ENCODE data around the gene WFIKKN1. TPM values are rescaled to one million over a fixed set of nuclear protein-coding genes. Genes with fewer than 3 reads are reported as not detected.

The WFIKKN1 gene
- polyA plus RNA-seq, 1 experiment, result not detected

GRCh38 chr16:674968-675883, 44.4 kb downstream of the WFIKKN1 start, which contains the start of gene RHBDL1:
Gene RHBDL1 (plus strand): TSS chr16:675671. CDS start chr16:675791, 120 bp downstream.
- Histone ChIP-seq H3K27ac (ENCODE audit: low read depth, low read length) (peak within 1 kb of the TSS; percentile 11), H3K9me3 (ENCODE audit: control insufficient read depth, insufficient read depth, low read length) (no peaks in the 10 kb centered on the region; the same call in 1 of the 2 replicates), H3K4me3 (ENCODE audit: low read depth, low read length) (peak within 1 kb of the TSS; percentile 57), H3K27me3 (ENCODE audit: control insufficient read depth, insufficient read depth, low read length) (no peaks in the 10 kb centered on the region)
- ChIA-PET CTCF (interaction anchor here (1.6 kb wide), 1 partner anchor 8 kb away, joined by 5 read pairs; no protein-coding TSS in a partner anchor), POLR2A (no interaction called here)
- TF ChIP-seq, protein P1, sequence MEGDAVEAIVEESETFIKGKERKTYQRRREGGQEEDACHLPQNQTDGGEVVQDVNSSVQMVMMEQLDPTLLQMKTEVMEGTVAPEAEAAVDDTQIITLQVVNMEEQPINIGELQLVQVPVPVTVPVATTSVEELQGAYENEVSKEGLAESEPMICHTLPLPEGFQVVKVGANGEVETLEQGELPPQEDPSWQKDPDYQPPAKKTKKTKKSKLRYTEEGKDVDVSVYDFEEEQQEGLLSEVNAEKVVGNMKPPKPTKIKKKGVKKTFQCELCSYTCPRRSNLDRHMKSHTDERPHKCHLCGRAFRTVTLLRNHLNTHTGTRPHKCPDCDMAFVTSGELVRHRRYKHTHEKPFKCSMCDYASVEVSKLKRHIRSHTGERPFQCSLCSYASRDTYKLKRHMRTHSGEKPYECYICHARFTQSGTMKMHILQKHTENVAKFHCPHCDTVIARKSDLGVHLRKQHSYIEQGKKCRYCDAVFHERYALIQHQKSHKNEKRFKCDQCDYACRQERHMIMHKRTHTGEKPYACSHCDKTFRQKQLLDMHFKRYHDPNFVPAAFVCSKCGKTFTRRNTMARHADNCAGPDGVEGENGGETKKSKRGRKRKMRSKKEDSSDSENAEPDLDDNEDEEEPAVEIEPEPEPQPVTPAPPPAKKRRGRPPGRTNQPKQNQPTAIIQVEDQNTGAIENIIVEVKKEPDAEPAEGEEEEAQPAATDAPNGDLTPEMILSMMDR (IDR thresholded peaks at IDR 0.05; ENCODE audit: low read depth, low read length), result no peak
- DNase-seq (ENCODE audit: low read depth, low spot score), result no peak

DNA sequence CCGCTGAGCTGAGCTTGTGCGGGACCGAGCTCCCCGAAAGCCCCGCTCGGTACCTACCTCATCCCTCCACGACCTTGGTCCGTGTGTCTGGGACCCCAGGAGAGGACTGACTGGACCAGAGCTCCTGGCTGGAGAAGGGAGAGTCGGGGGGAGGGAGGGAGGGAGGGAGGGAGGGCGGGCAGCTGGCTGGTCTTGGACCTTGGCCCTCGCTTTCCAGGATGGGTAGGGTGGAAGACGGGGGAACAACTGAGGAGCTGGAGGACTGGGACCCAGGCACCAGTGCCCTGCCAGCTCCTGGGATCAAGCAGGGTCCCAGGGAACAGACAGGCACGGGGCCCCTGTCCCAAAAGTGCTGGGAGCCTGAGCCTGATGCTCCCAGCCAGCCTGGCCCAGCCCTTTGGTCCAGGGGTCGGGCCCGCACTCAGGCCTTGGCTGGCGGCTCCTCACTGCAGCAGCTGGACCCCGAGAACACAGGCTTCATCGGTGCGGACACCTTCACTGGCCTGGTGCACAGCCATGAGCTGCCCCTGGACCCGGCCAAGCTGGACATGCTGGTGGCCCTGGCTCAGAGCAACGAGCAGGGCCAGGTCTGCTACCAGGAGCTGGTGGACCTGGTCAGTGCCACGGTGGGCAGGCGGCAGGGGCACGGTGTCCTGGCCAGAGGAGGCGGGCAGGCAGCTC, 45.2 kb downstream of the WFIKKN1 start:
- TF ChIP-seq, protein P1 (IDR thresholded peaks at IDR 0.05; ENCODE audit: low read depth, low read length), result no peak
- H3K27me3 ChIP-seq (ENCODE audit: control insufficient read depth, insufficient read depth, low read length), result no peaks in the 10 kb centered on the region
- peak overlapping the region; percentile 57 for H3K4me3 ChIP-seq (ENCODE audit: low read depth, low read length)
- CTCF ChIA-PET, result interaction anchor here (1.0 to 1.6 kb wide), 2 partner anchors 9 to 15 kb away, joined by 3 to 5 read pairs; no protein-coding TSS in a partner anchor
- no peak for DNase-seq (ENCODE audit: low read depth, low spot score)
- H3K27ac ChIP-seq (ENCODE audit: low read depth, low read length), result no peak overlapping the region
- POLR2A ChIA-PET, result interaction anchor here (0.6 kb wide), 1 partner anchor 9 kb away, joined by 3 read pairs; no protein-coding TSS in a partner anchor
- peaks cover 3% of the 10 kb centered on the region; the same call in 1 of the 2 replicates for H3K9me3 ChIP-seq (ENCODE audit: control insufficient read depth, insufficient read depth, low read length)

- Histone ChIP-seq H3K9me3 (ENCODE audit: control insufficient read depth, insufficient read depth, low read length) (peaks cover 7% of the 10 kb centered on the region; the same call in 1 of the 2 replicates), H3K4me3 (ENCODE audit: low read depth, low read length) (no peak overlapping the region), H3K27me3 (ENCODE audit: control insufficient read depth, insufficient read depth, low read length) (no peaks in the 10 kb centered on the region), H3K27ac (ENCODE audit: low read depth, low read length) (no peak overlapping the region)
- no peak for DNase-seq (ENCODE audit: low read depth, low spot score)
- TF ChIP-seq, protein P1 (IDR thresholded peaks at IDR 0.05; ENCODE audit: low read depth, low read length), result no peak
- POLR2A ChIA-PET, result interaction anchor here (0.6 kb wide), 1 partner anchor 9 kb away, joined by 3 read pairs; no protein-coding TSS in a partner anchor
- CTCF ChIA-PET, result interaction anchor here (1.0 to 1.6 kb wide), 2 partner anchors 9 to 16 kb away, joined by 3 to 5 read pairs; no protein-coding TSS in a partner anchor
Observed at GRCh38 chr16:676565-676902, 45.7 kb downstream of the WFIKKN1 start.

GRCh38 chr16:676913-677312, 46.1 kb downstream of the WFIKKN1 start:
- Histone ChIP-seq H3K9me3 (ENCODE audit: control insufficient read depth, insufficient read depth, low read length) (peaks cover 7% of the 10 kb centered on the region; the same call in 1 of the 2 replicates), H3K27ac (ENCODE audit: low read depth, low read length) (no peak overlapping the region), H3K27me3 (ENCODE audit: control insufficient read depth, insufficient read depth, low read length) (no peaks in the 10 kb centered on the region), H3K4me3 (ENCODE audit: low read depth, low read length) (no peak overlapping the region)
- ChIA-PET POLR2A (no interaction called here), CTCF (interaction anchor here (1.6 kb wide), 1 partner anchor 9 kb away, joined by 5 read pairs; no protein-coding TSS in a partner anchor)
- TF ChIP-seq, protein P1 (IDR thresholded peaks at IDR 0.05; ENCODE audit: low read depth, low read length), result no peak
- DNase-seq (ENCODE audit: low read depth, low spot score), result no peak
